HG03575 (cell line): ENCODE data around the gene SEC31B.

Experiments used
- ATAC-seq: cut with Tn5 transposase; IDR thresholded peaks from one replicate; pipeline ENCODE4 v1.9.1; 2021; ENCODE audit not compliant: unreplicated experiment, insufficient number of reproducible peaks, low FRiP score; ENCODE audit errors: extremely low read depth

The SEC31B gene

DNA sequence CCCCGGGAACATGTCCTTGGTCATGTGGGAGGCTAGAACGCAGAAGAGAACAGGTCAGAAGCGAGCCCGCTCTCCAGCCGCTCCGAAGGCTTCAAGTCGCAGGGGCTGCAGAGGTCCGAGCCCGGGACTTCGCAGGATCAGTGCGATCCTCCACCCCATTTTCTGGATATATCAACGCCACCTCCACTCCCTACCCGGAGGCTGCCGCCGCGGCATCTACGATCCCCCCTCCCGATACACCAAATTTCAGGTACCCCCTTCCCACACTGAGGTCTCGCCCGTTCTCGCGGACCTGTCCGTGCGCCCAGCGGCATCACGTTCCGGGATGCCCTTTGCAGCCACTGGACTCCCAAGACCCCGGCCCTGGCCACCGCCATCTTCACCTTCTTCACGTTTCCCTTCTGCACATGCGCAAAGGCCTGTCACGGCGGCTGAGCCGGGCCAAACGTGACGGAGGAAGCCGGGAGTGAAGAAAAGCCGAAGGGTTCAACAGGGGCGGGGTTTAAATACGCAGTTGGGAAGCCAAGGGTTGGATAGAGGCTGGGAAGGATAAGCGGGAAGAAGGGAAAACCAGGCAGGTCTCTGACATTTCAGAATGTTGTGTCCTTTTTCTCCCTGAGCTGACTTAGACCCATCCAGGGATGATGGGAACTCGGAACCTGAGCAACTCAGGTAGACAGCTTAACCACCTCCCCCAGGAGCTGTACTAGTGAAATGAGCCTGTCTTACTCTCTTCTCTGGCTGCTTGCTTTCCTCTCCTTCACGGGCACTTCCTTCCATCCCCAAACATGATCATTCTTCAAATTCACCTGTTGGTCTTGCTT is 10.0 kb upstream of the SEC31B start, which contains the start of gene NDUFB8:
TSS of gene NDUFB8 (minus strand) at position 397 of the 824 bp plus-strand sequence. CDS start at position 377, 20 bp downstream.
- ATAC-seq, result no peak

DNA sequence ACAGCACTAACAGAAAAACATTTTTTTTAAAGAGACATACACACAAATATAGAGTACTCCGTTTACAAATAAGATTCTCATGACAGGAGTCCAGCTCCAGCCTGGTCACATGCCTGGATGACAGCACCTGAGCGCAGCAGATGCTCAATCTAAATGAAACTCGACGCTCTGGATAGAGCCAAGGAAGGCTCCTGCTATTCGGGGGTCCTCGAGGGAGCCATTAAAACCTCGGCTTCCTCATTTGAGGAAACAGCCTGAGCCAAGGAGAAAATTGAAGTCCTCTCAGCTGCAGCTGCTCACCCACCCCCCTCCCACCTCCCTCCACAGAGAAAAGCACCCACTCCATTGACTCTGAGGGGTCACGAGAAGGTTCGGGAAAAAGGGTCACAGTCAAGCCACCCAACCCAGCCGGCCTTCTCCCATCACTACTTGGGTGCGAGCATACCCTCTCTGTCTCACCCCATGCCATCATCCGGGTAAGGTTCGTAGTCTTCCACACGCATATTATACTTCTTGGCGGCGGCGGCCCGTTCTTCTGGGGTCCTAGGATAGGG is 9.3 kb upstream of the SEC31B start:
- no peak for ATAC-seq

DNA sequence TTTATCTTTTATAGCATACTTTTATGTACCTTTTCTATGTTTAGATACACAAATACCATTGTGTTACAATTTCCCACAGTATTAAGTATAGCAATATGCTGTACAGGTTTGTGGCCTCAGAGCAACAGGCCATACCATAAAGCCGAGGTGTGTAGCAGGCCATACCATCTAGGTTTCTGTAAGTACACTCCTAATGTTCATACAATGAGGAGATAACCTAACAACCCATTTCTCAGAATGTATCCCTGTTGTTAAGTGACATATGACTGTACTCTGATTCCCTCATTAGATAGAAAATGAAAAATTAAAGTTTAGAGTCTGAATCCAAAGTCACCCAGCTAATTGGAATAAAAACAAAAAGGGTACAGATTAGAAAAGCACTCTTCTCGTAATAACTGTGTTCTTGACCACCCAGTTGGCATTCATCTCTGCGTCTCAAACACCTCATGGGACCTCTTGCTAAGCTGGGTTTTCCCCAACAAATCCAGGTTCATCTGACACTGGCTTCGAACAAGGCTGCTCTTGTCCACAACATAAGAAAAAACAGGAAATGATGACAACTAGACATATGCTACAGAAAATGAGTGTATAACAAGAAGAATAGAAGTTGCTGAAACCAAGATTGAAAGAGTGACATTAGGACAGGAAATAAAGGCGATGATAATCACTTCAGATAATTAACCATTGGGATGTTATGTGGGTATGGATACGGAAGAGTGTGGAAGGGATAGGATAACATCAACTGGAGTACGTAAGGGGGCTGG is 8.6 kb upstream of the SEC31B start:
- no peak for ATAC-seq

DNA sequence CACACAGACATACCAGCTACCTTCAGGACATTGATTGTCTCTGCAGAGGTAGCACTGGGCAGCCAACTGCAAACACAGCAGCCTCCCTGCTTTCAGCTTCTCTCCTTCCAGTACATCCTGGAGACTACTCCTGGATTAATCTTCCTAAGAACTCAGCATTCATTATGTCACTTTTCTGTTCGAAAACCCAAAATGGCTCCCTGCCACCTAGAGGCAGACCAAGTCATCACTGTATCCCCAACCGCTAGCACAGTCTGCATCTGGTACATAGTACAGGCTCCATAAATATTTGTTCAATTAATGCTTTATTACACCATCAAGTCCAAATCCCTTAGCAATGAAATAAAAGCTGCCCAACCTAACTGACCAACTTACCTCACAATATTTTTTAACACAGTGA is 5.0 kb upstream of the SEC31B start:
- no peak for ATAC-seq

DNA sequence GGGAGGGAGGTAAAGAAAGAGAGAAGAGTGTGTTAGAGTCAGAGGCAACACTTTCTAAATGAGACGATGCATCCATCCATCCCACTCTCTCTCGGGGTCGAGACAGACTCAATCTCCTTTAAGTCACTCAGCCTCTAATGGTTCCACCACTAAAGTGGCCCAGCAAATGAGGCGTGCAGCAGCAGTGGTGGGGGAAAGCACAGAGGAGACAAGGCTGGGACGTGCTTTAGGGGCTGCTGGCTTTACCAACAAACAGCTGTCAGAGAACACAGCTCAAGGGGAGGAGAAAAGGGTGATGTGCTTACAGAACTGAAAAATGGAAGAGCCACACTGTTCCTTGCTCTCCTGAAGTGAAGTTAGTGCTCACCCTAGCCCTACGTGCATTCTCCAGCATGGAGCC is 4.5 kb upstream of the SEC31B start:
- ATAC-seq, result no peak

DNA sequence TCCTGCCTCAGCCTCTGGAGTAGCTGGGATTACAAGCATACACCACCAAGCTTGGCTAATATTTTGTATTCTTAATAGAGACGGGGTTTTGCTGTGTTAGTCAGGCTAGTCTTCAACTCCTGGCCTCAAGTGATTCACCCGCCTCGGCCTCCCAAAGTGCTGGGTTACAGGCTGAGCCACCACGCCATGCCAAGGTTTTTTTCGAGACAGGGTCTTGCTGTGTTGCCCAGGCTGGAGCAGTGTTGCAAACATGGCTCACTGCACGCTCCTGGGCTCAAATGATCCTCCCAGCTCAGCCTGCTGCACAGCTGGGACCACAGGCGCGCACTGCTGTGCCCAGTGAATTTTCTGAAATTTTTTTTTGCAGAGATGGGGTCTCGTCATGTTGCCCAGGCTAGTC is 3.3 kb upstream of the SEC31B start:
- no peak for ATAC-seq

DNA sequence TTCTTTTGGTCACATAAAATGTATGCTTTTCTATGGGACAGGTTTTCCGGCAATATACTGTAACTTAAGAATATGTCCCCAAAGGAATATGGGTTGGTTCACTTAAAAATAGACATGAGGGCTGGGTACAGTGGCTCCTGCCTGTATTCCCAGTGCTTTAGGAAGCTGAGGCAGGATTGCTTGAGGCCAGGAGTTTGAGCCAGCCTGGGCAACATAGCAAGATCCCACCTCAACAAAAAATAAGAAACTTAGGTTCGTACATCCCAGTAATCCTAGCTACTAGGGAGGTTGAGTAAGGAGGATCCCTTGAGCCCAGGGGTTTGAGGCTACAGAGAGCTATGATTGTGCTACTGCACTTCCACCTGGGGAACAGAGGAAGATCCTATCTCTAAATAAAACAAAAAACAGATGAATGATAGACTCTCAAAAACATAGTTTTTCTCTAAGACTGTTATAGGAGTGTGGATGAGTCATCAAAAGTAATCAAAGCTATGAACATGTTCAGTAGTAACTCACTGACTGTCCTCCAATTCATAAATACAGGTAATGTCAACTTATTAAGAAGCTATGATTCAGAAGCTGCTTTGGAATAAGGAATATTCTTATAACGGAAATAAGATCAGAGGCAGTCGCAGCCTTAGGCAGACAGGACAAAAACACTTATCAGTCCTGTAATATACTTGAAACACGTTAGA is 2.6 kb upstream of the SEC31B start:
- ATAC-seq, result no peak

DNA sequence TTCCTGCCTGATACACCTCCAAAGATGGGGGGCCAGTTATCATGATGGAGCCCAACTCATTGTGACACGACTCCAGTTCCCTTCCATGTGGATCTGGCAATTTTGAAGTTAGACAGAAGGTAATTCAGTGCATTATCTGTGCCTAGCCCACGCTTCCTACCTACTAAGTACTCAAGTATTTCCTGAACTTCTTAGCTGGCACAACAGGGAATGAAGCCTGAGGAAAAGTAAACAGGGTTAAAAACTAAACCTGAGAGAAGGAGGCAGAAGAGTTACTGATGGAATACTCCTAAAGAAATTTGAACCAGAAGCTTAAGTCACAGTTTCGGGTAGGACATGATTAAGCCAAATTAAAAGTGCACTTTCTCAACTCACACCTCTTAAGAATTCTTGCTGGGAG is 1.1 kb upstream of the SEC31B start:
- no peak for ATAC-seq

DNA sequence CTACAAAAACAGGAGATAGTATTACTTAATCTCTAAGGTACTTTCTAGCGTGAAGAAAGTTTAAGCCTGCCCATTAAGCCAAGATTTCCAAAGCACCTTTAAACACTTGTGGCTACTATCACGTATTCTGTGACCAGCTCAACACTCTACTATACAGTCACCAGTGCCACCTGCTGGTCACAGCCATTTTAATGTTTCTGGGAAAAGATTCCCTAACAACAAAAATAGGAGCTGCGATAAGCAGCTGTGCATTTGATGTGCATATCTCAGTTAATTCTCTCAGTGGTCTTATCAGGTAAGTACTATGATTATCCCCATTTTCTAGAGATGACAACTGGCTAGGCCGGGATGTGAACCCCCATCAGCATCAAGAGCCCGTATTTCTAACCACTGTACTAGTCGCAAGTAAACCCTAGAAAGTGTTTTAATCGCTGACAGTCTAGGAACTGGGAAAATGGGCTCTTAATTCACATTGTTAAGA is 860 bp downstream of the SEC31B start:
- no peak for ATAC-seq

DNA sequence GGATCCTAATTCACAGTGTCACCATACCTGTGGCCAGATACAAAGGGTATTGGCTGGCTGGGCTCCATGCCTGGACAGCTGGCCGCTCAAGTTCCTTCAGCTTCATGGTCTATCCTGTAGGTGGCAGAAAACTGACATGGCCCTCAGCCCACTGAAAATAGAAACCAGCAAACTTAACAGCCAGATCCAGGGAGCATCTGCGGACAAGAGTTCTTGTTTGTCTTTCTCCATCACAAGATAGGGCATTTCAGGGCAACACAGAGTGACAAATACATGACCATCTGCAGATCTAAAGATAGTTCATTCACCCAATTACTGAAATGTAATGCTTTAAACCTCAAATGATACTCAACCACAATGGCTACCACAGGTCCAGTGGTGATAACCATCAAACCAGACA is 2.8 kb downstream of the SEC31B start:
- ATAC-seq, result no peak

DNA sequence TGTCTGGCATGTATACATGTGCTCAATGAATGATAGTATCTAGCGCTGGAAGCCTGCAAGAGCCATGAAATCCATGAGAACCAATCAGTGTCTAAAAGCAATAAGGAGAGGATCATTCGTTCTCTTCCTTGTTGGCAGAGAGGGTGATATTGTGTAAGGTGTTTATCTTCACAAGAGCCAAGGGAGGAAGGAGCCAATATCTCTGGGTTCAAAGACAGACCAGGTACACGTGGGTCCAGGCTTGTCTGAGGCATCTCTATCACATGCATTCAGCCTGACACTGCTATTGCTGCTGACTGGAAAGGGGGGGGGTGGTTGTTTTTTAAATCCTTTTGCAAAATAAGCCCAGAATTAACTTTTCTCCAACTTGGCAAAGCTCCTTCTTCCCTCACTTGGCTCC is 4.0 kb downstream of the SEC31B start:
- no peak for ATAC-seq

DNA sequence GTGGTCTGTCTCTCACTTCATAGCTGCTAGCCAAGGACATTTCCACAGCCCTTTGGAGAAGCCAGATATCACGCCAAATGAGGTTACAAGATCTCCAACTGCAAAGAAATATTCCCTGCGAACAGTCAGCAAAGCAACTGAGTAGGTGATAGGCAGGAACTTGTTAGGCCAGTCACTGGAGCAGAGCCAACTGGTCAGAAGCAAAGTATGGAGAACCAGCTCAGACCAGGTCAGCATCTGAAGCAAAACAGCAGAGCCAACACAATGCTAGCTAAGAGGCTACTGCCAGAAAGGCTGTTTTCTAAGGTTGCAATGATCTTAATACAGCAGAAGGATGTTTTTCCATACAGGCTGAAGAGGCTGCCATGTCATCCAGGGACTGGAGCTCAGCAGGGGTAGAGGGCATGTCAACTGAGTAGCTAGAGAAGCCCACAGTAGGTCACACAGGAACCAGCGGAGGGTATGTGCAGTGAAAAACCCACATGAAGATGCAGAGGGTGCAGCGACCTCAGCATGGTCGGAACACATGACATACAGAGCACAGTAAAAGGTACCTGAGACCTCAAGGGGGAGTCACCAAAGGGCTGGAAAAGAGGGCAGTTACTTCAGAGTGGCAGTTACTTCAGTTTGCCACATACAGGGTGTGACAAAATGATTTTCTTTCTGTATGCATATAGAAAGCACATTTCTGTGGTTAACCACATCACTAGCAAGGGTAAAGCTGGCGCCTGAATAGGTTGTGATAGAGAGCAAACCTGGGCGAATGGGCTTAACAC is 8.9 kb downstream of the SEC31B start:
- ATAC-seq, result no peak

DNA sequence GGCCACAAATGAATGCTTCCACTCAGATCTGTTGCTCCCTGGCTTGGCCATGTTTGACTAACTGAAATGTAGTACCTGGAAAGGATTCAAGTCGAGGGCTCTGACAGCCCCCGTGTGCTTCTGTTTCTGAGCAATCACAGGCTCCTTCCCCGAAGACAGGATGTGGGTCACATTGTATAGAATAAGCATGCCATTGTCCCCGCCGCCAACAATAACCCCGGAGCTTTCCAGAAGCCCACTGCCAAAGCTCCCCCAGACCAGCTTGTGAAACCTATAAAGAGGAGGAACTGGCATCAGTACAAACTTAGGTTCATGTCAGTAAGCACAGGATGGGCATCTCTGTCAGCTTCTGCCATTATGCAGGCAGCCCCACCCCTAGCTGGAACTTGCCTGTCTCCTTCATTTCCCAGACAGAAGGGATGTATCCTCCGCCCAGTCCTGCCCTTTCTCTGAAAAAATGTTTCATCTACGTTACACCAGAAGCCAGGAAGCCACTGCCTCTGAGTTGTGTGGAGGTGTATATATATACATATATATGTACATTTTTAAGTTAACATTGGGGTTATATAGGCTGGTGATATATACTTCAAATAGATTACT is 10.3 kb downstream of the SEC31B start:
- ATAC-seq, result no peak

DNA sequence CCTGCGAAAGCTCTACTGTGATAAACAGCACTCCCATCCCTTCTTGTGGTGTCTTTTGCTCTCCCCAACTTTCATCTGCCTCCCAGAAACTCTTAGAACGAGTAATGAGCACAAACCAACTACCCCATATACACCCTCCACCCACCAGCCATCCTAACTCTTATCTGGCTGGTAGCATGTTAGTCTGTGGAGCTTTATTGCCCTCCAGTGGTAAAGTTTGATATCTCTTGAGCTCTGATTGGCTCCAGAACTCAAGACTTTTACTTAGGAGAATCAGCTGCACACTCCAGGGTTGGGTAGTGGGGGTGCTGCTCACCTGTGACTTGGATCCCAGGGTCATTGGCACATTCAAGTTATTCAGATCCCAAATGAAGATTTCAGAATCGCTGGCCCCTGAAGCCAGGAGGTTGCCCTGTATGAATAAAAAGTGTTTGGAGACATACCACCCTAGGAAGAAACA is 10.9 kb downstream of the SEC31B start:
- no peak for ATAC-seq

DNA sequence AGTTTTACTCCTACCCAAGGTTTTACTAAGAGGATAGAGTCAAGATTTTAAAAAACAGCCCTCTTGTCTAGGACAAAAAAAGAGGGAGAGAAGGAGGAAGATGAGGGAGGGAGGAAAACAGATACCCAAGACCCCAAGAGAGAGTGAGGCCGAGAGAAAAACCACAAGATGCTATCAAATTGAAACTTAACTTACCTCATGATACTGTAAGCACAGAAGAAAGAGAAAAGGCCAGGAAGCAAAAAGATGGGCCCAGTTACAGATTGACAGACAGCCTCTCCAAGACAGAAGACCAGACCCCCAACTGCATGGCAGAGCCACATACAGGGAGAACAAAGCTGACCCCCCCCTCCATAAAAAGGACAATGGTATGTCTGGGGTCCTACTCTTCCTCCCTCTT is 11.4 kb downstream of the SEC31B start:
- no peak for ATAC-seq

DNA sequence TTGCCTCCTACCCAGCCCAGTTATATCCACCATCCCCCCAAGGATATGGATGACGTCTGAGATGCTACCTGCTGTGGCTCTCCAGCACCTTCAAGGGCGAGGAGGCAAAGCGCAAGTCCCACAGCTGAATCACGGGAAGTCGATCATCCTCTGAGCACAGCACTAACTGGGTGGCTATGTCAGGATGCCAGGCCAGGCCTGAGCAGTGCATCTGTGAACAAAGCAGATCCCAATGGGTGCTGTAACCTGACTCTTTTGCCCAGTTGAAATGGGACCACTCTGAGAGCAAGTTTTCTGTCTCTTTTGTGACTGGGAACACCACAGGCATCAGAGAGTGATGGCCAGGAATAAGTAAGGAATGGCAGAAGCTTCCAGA is 12.3 kb downstream of the SEC31B start:
- no peak for ATAC-seq

DNA sequence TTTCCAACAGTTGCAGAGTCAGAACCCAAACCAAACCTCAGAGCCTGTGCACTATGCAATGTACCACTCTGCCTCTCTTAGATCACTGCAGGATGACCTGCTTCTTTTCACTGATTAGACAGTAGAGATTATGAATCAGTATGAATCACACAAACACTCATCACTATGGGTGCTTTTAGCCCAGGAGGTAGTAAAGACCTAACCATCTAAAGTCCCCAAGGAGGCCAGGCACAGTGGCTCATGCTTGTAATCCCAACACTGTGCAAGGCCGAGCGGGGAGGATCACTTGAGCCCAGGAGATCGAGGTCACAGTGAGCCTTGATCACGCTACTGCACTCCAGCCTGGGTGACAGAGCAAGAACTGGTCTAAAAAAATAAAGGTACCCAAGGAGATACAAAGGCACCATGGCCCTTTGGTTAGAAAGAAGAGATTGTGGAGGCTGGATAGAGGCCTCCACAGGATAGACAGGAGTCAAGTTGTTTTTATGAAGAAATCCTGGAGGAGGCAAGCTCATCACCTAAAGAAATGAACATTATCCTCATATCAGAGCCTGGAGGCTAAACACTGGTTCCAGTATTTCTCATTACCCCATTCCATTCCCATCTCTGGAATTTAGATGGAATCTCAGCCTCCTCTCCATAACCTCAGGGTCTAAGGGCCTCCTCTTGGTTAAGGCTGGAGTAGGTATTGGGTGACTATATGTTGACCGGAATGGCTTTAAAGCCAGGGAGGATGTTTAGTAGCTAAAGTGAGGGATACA is 12.9 kb downstream of the SEC31B start:
- no peak for ATAC-seq

DNA sequence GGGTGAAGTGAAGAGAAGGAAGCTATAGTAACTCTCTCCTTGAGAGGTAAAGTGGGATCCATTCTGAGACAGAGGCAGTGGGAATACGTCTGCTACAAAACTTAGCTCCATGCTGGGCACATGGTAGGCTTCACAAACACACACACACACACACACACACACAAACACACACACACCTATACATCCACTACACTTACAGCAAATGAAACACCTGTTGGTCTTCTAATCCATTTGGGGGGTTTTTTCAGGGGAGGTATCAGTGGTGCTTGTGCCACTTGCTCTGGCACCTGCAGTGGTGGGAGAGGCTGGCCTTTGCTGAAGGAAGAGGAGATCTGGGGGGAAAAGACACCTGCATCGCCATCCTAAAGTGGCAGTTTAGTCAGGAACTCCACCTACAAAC is 14.5 kb downstream of the SEC31B start:
- no peak for ATAC-seq
